Measurements from ENCODE around the gene ITFG2. TPM values are rescaled to one million over a fixed set of nuclear protein-coding genes. Genes with fewer than 3 reads are reported as not detected.

The ITFG2 gene
- total RNA-seq, 1 experiment from 2014 or later: 41.6 TPM

DNA sequence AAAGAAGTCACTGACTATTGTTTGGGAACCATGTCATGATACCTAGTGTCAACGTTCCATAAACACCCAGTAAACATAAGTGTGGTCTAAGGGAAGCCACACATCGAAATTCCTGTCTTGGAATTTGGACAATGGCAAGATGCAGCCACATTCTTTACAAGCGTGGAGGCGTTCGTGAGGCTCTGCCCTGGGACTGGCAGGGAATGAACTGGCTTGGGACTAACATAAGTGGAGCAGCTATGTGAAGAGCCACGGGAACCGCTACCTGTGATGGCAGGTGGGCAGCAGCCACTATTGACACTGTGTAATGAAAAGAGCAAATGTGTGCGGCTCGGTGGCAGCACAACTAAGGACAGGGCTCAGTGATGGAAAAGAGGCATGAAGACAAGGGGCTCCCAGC lies 32.3 kb downstream of the ITFG2 start:
- Histone ChIP-seq H4K20me1 (ENCODE audit: control insufficient read depth, insufficient read depth, insufficient read length) (no peaks in the 10 kb centered on the region), H2BK5ac (ENCODE audit: insufficient read length, low read length) (no peak overlapping the region), H3K27me3 (ENCODE audit: insufficient read depth, low read length) (no peaks in the 10 kb centered on the region), H2AK5ac (ENCODE audit: insufficient read length, low read length) (no peak overlapping the region), H3K18ac (ENCODE audit: insufficient read length, low read depth, low read length) (no peak overlapping the region), H3K4me1 (ENCODE audit: insufficient read depth, low read length) (no peaks in the 10 kb centered on the region), H2BK120ac (ENCODE audit: low read depth, low read length, poor library complexity, severe bottlenecking) (no peak overlapping the region), H3K79me1 (ENCODE audit: insufficient read depth, low read depth, low read length, poor library complexity, severe bottlenecking) (no peaks in the 10 kb centered on the region), H3K9me3 (ENCODE audit: control insufficient read depth, low read depth, low read length) (no peaks in the 10 kb centered on the region), H3K23me2 (ENCODE audit: insufficient read length, low read depth, low read length, poor library complexity, severe bottlenecking) (no peaks in the 10 kb centered on the region), H2BK15ac (ENCODE audit: low read depth, low read length) (no peak overlapping the region), H4K91ac (ENCODE audit: insufficient read length, low read depth, low read length) (no peak overlapping the region), H2BK12ac (ENCODE audit: insufficient read length, low read depth, low read length) (no peak overlapping the region), H3K23ac (ENCODE audit: insufficient read length, low read depth, low read length) (no peak overlapping the region), H3K4me2 (ENCODE audit: insufficient read depth, insufficient read length, low read length) (no peak overlapping the region), H3K56ac (ENCODE audit: insufficient read length, low read depth, low read length) (no peak overlapping the region), H4K8ac (replicated peaks; ENCODE audit: insufficient read length, low read depth, low read length) (no peak overlapping the region), H3K27ac (ENCODE audit: insufficient read length, low read depth, low read length) (no peak overlapping the region), H3K9ac (ENCODE audit: extremely low read depth, insufficient read length, low read length) (no peak overlapping the region), H3K4ac (ENCODE audit: low read depth, low read length) (no peak overlapping the region), H2BK20ac (ENCODE audit: low read depth, low read length, poor library complexity, severe bottlenecking) (no peak overlapping the region), H3K79me2 (ENCODE audit: insufficient read depth, low read length) (no peaks in the 10 kb centered on the region), H3T11ph (ENCODE audit: low read length) (no peak overlapping the region), H2AFZ (ENCODE audit: low read length) (no peak overlapping the region), H4K5ac (ENCODE audit: insufficient read length, low read depth, low read length) (no peak overlapping the region), H3K14ac (ENCODE audit: insufficient read depth, low read length) (peak overlapping the region; percentile 63; the same call in 1 of the 2 replicates)
- Mint-ChIP-seq H3K36me3 (ENCODE audit: insufficient read depth in 1 of 3, low read depth in 3 of 3) (peaks cover 1 to 7% (median 5%) of the 10 kb centered on the region in 3 experiments; a peak in 3 of 7 replicates), H3K4me3 (peak overlapping the region in 1 of 2 experiments; percentile 47; a peak in 1 of 5 replicates), H3K27me3 (ENCODE audit: low read depth) (peaks cover 1% of the 10 kb centered on the region; the same call in 1 of the 2 replicates), H3K9me3 (no peaks in the 10 kb centered on the region), H3K4me1 (peaks cover 25 to 31% of the 10 kb centered on the region in 2 experiments), H3K27ac (peak overlapping the region in 2 of 3 experiments; percentile 9 to 13; a peak in 2 of 7 replicates)
- no peak for TF ChIP-seq CTCF (conservative IDR thresholded peaks at IDR 0.05)
- no CpG with 5 or more reads among the region's 9 CpGs for WGBS (ENCODE audit: extremely low coverage, insufficient read length, low lambda C conversion rate)
- no peak for DNase-seq
